DOHH2 (cell line): ENCODE data around the gene GALE.
"Not testable (repeated sequence)": the region's sequence is repeated elsewhere in the genome, so short reads cannot be mapped to it uniquely, and the experiment has no call there.

Experiments used
- H3F3A ChIP-seq: fragments of 200-600 bp; sonication (generic), shearing (Covaris generic); 2 replicates; pipeline ENCODE4 v1.6.0; 2016; ENCODE audit warnings: antibody characterized with exemption, mild to moderate bottlenecking; ENCODE audit not compliant: control insufficient read depth, insufficient read depth
- H3K27ac ChIP-seq: fragments of 200-600 bp; sonication (generic); 2 replicates; pipeline ENCODE4 v1.5.1; 2014; ENCODE audit warnings: low read depth, mild to moderate bottlenecking, low read length, moderate library complexity
- H3K27me3 ChIP-seq: fragments of 200-600 bp; sonication (generic); 2 replicates; pipeline ENCODE4 v1.6.1; 2014; ENCODE audit warnings: mild to moderate bottlenecking, low read length, mixed read lengths; ENCODE audit not compliant: control insufficient read depth
- H3K36me3 ChIP-seq: fragments of 200-600 bp; sonication (generic); 2 replicates; pipeline ENCODE4 v1.6.1; 2014; ENCODE audit warnings: mild to moderate bottlenecking, low read length, moderate library complexity, mixed read lengths; ENCODE audit not compliant: control insufficient read depth
- H3K4me1 ChIP-seq: fragments of 200-600 bp; sonication (generic); 2 replicates; pipeline ENCODE4 v1.6.1; 2014; ENCODE audit warnings: mild to moderate bottlenecking, low read length, mixed read lengths; ENCODE audit not compliant: control insufficient read depth
- H3K4me2 ChIP-seq: fragments of 200-600 bp; sonication (generic); 2 replicates; pipeline ENCODE4 v1.6.0; 2014; ENCODE audit warnings: mild to moderate bottlenecking, low read length, moderate library complexity
- H3K4me3 ChIP-seq: fragments of 200-600 bp; sonication (generic); 2 replicates; pipeline ENCODE4 v1.5.1; 2014; ENCODE audit warnings: mild to moderate bottlenecking, low read length, mixed read lengths
- H3K79me2 ChIP-seq: fragments of 200-600 bp; sonication (generic); 2 replicates; pipeline ENCODE4 v1.6.1; 2014; ENCODE audit warnings: mild to moderate bottlenecking, low read length, mixed read lengths; ENCODE audit not compliant: control insufficient read depth
- H3K9me2 ChIP-seq: fragments of 200-600 bp; sonication (generic); replicated peaks from 2 replicates; pipeline ENCODE4 v1.6.1; 2014; ENCODE audit warnings: mild to moderate bottlenecking, low read length, mixed read lengths; ENCODE audit not compliant: control insufficient read depth
- H3K9me3 ChIP-seq: fragments of 200-600 bp; sonication (generic); 2 replicates; pipeline ENCODE4 v1.6.1; 2014; ENCODE audit warnings: antibody characterized with exemption, low read length, mixed read lengths; ENCODE audit not compliant: control insufficient read depth, insufficient read depth
- H4K20me1 ChIP-seq: fragments of 200-600 bp; sonication (generic); 2 replicates; pipeline ENCODE4 v1.6.0; 2014; ENCODE audit warnings: low read depth, mild to moderate bottlenecking, antibody characterized with exemption, low read length, moderate library complexity; ENCODE audit not compliant: control insufficient read depth, insufficient read depth
- EZH2phosphoT487 ChIP-seq: fragments of 200-600 bp; sonication (generic); IDR thresholded peaks from 2 replicates; pipeline ENCODE4 v1.6.1; 2017; ENCODE audit warnings: borderline replicate concordance, mild to moderate bottlenecking, antibody characterized with exemption, low read length, moderate library complexity, mixed read lengths
- TF ChIP-seq, protein P1 (sequence below): fragments of 200-600 bp; sonication (generic); IDR thresholded peaks from one replicate; pipeline ENCODE4 v1.5.1; 2014; ENCODE audit warnings: antibody characterized with exemption, mild to moderate bottlenecking, low read depth, low read length; ENCODE audit not compliant: poor library complexity, severe bottlenecking

The GALE gene

DNA sequence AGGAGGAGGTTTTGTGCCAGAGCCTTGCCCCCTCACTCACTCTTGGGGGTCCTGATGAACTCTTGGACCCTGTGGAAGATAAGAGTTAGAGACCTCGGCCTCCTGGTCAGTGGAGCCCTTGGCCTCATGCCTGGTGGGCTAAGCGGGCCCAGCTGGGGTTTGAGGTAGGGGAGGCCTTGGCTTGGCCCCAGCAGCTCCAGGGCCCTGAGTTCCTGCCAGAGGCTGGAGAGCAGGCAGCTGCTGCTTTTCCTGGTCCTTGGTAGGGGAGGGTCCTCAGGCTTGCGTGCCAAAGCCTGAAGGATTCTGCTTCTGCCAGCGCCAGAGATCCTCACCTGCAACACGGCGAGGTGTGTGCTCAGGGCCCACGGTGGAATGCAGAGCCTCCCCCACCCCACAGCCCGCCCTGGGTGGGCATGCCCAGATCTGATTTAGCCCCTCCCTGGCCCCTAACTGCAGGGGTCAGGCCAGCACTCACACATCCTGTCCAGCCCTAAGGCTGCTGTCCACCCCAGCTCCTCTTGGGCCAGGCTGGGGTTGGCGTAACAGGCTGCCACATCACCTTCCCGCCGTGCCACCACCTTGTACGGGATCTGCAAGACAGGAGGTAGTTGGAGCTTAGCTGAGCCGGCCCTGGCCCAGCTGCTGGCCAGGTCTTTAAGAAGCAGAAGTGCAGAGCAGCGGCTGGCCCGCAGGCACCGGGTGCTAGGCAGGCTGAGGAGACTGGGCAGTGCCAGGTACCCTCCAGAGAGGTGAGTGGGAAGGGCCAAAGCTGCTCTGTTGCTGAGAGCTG is 4.7 kb downstream of the GALE start:
- H4K20me1 ChIP-seq = no peaks in the 10 kb centered on the region
- no peak overlapping the region for H3K27ac ChIP-seq
- no peak overlapping the region for H3K4me2 ChIP-seq
- peaks cover 36% of the 10 kb centered on the region for H3K36me3 ChIP-seq
- no peaks in the 10 kb centered on the region for H3F3A ChIP-seq
- H3K4me3 ChIP-seq = no peak overlapping the region
- H3K9me3 ChIP-seq = no peaks in the 10 kb centered on the region
- peaks cover 23% of the 10 kb centered on the region for H3K4me1 ChIP-seq
- no peak for TF ChIP-seq EZH2phosphoT487
- TF ChIP-seq, protein P1, sequence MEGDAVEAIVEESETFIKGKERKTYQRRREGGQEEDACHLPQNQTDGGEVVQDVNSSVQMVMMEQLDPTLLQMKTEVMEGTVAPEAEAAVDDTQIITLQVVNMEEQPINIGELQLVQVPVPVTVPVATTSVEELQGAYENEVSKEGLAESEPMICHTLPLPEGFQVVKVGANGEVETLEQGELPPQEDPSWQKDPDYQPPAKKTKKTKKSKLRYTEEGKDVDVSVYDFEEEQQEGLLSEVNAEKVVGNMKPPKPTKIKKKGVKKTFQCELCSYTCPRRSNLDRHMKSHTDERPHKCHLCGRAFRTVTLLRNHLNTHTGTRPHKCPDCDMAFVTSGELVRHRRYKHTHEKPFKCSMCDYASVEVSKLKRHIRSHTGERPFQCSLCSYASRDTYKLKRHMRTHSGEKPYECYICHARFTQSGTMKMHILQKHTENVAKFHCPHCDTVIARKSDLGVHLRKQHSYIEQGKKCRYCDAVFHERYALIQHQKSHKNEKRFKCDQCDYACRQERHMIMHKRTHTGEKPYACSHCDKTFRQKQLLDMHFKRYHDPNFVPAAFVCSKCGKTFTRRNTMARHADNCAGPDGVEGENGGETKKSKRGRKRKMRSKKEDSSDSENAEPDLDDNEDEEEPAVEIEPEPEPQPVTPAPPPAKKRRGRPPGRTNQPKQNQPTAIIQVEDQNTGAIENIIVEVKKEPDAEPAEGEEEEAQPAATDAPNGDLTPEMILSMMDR = no peak
- H3K27me3 ChIP-seq = no peaks in the 10 kb centered on the region
- H3K9me2 ChIP-seq = no peaks in the 10 kb centered on the region
- peaks cover 34% of the 10 kb centered on the region for H3K79me2 ChIP-seq

DNA sequence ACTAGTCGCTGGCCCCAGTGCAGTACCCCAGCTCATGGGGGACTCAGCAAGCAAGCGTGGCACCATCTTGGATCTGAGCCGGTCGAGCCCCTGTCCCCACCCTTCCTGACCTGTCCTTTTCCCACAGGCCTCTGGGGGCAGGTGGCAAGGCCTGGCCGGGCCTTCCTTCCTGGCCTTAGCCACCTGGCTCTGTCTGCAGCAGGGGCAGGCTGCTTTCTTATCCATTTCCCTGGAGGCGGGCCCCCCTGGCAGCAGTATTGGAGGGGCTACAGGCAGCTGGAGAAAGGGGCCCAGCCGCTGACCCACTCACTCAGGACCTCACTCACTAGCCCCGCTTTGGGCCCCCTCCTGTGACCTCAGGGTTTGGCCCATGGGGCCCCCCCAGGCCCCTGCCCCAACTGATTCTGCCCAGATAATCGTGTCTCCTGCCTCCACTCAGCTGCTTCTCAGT is 5.8 kb downstream of the GALE start:
- H3F3A ChIP-seq, H4K20me1 ChIP-seq, H3K9me2 ChIP-seq, H3K27ac ChIP-seq, H3K9me3 ChIP-seq, H3K4me3 ChIP-seq, H3K27me3 ChIP-seq, H3K4me2 ChIP-seq: not testable (repeated sequence)
- Histone ChIP-seq H3K4me1 (peaks cover 27% of the 10 kb centered on the region), H3K79me2 (peaks cover 30% of the 10 kb centered on the region), H3K36me3 (peaks cover 36% of the 10 kb centered on the region)

GRCh38 chr1:23793861-23794731 is 6.5 kb downstream of the GALE start:
- Histone ChIP-seq H3F3A (peaks cover 6% of the 10 kb centered on the region), H3K9me3 (no peaks in the 10 kb centered on the region), H3K36me3 (peaks cover 36% of the 10 kb centered on the region), H4K20me1 (no peaks in the 10 kb centered on the region), H3K4me2 (no peak overlapping the region), H3K79me2 (peaks cover 28% of the 10 kb centered on the region), H3K4me1 (peaks cover 20% of the 10 kb centered on the region), H3K4me3 (no peak overlapping the region), H3K9me2 (no peaks in the 10 kb centered on the region), H3K27me3 (no peaks in the 10 kb centered on the region), H3K27ac (no peak overlapping the region)
- TF ChIP-seq EZH2phosphoT487 = no peak
- TF ChIP-seq, protein P1 = no peak
